ENCODE measurements around the gene CASKIN2.

Gene CASKIN2

GRCh38 chr17:75549246-75550138 lies 34.2 kb upstream of the CASKIN2 start:
- DNase-seq (ENCODE audit: low spot score): no peak

- no peak for DNase-seq (ENCODE audit: low spot score)
Observed at GRCh38 chr17:75548813-75549212, 33.5 kb upstream of the CASKIN2 start.

- no peak for DNase-seq (ENCODE audit: low spot score)
Observed at GRCh38 chr17:75547091-75547490, 31.8 kb upstream of the CASKIN2 start.

GRCh38 chr17:75546181-75546580 lies 30.8 kb upstream of the CASKIN2 start:
- no peak for DNase-seq (ENCODE audit: low spot score)

GRCh38 chr17:75544250-75544649 lies 28.9 kb upstream of the CASKIN2 start:
- DNase-seq (ENCODE audit: low spot score): no peak

- no peak for DNase-seq (ENCODE audit: low spot score)
Observed at GRCh38 chr17:75542728-75543336, 27.5 kb upstream of the CASKIN2 start.

GRCh38 chr17:75542229-75542628 lies 26.9 kb upstream of the CASKIN2 start:
- DNase-seq (ENCODE audit: low spot score): no peak

GRCh38 chr17:75540923-75541503 lies 25.7 kb upstream of the CASKIN2 start:
- DNase-seq (ENCODE audit: low spot score): no peak

GRCh38 chr17:75539967-75540729 lies 24.8 kb upstream of the CASKIN2 start:
- DNase-seq (ENCODE audit: low spot score): no peak

- no peak for DNase-seq (ENCODE audit: low spot score)
Observed at GRCh38 chr17:75536366-75536765, 21.0 kb upstream of the CASKIN2 start.

GRCh38 chr17:75535871-75536270 lies 20.5 kb upstream of the CASKIN2 start:
- no peak for DNase-seq (ENCODE audit: low spot score)

GRCh38 chr17:75535119-75535537 lies 19.8 kb upstream of the CASKIN2 start:
- DNase-seq (ENCODE audit: low spot score): no peak

- DNase-seq (ENCODE audit: low spot score): no peak
Observed at GRCh38 chr17:75531721-75532072, 16.4 kb upstream of the CASKIN2 start.

GRCh38 chr17:75530837-75531720 lies 15.7 kb upstream of the CASKIN2 start:
- no peak for DNase-seq (ENCODE audit: low spot score)

GRCh38 chr17:75526555-75527270 lies 11.4 kb upstream of the CASKIN2 start:
- no peak for DNase-seq (ENCODE audit: low spot score)

GRCh38 chr17:75525806-75526554 lies 10.6 kb upstream of the CASKIN2 start:
- no peak for DNase-seq (ENCODE audit: low spot score)

- DNase-seq (ENCODE audit: low spot score): peak; percentile 73
Observed at GRCh38 chr17:75524970-75525805, 9.9 kb upstream of the CASKIN2 start, which contains the start of gene LLGL2. LLGL2 (plus strand) TSS chr17:75525697; CDS start chr17:75543427, 17,730 bp downstream.

- DNase-seq (ENCODE audit: low spot score): no peak
Observed at GRCh38 chr17:75524269-75524969, 9.1 kb upstream of the CASKIN2 start.

Data from SK-N-DZ (cell line).